Activated T-cell treated with anti-CD3 and anti-CD28 coated beads, Interleukin-2, amount 50 U/mL, for 24 hours (primary cell): Measurements from ENCODE around the gene SPECC1L.

Experiments used
- DNase-seq: peaks from one replicate; pipeline ENCODE4 v3.0.0-alpha.2; 2020
- H3K27ac Mint-ChIP-seq: 2 replicates; pipeline ENCODE4 v1.8.0; 2020; ENCODE audit warnings: mild to moderate bottlenecking, mixed read lengths
- H3K27me3 Mint-ChIP-seq: 2 replicates; pipeline ENCODE4 v1.8.0; 2020; ENCODE audit warnings: mixed read lengths
- H3K36me3 Mint-ChIP-seq: 2 replicates; pipeline ENCODE4 v1.8.0; 2020; ENCODE audit warnings: low read depth, mixed read lengths
- H3K4me1 Mint-ChIP-seq: 2 replicates; pipeline ENCODE4 v1.8.0; 2020; ENCODE audit warnings: low read depth, mixed read lengths
- H3K4me3 Mint-ChIP-seq: 2 replicates; pipeline ENCODE4 v1.8.0; 2020; ENCODE audit warnings: mild to moderate bottlenecking, moderate library complexity, mixed read lengths
- H3K9me3 Mint-ChIP-seq: 2 replicates; pipeline ENCODE4 v1.8.0; 2020; ENCODE audit warnings: mixed read lengths

Gene SPECC1L

DNA sequence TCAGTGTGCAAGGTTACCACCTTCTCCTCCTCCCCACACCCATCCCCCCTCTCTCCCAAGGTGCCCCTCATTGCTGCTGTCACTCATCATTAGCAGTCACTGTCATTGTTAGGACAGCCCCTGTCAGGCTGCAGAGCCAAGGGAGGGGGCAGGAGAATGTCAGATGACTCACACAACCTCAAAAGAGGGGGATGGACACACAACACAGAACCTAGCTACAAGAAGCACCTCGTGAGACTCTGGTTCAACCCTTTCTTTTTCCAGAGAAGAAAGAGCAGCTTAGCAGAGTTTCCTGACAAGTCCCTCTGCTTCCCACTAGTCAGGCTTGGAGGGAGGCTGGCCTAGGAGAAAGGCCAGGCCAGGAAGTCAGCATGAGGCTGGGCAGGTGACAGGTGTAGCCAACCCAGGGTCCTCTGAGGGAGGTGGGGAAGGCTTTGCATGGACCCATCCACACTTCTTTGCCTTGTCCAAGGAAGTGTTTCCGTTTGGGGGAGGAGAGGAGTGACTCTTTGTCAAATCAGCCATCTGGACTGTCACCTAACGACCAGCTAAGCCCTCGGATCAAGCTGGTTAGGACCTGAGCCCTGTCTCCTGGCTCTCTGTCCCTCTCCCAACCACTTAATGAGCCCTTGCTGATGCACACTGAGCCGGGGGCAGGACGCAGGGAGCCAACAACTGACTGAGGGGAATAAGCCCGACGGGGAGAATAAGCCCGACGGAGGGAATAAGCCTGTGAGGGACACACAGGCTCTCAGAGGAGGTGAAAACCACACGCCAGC is 175.0 kb downstream of the SPECC1L start:
- DNase-seq, result peak; percentile 46
- H3K4me3 Mint-ChIP-seq, result no peak overlapping the region
- H3K4me1 Mint-ChIP-seq, result peaks cover 49% of the 10 kb centered on the region
- peak overlapping the region; percentile 60 for H3K27ac Mint-ChIP-seq
- peaks cover 54% of the 10 kb centered on the region for H3K36me3 Mint-ChIP-seq
- no peaks in the 10 kb centered on the region for H3K9me3 Mint-ChIP-seq
- no peaks in the 10 kb centered on the region for H3K27me3 Mint-ChIP-seq

DNA sequence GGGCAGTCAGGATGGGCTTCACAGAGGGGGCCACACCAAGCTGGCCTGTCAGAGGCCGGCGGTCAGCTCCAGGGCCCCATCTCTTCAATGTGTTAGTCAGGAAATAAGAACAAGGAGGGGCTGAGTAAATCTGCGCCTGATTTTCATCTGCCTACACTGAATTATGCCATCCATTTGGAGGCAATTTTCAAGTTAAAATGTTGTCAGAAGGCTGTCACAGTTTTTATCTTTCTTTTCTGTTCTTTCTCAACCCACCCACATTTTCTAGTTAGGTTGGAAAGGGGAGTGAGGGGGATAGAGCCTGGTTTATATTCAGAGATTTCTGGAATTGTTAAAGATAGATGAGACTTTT is 175.6 kb downstream of the SPECC1L start:
- H3K27ac Mint-ChIP-seq, result peak overlapping the region; percentile 60
- no peak for DNase-seq
- peaks cover 49% of the 10 kb centered on the region for H3K36me3 Mint-ChIP-seq
- peaks cover 43% of the 10 kb centered on the region for H3K4me1 Mint-ChIP-seq
- no peak overlapping the region for H3K4me3 Mint-ChIP-seq
- H3K27me3 Mint-ChIP-seq, result no peaks in the 10 kb centered on the region
- no peaks in the 10 kb centered on the region for H3K9me3 Mint-ChIP-seq

DNA sequence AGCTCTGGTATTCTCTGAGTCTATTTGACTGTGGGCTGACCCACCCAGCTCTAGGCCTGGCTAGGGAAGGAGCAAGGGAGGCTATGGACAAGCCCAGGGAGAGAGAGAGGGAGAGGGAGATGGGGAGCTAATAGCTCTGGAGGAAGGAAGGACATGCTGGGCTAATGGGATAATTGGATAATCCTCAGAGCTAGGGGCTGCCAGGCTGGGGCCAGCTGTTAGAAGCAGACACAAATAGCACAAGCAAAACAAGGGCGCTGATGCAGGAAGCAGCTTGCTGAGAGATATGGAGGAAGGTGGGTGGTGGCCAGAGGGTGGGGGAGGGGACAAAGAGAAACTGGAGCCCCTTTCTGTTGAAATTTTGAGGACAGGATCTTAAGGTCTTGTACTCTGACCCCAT is 180.0 kb downstream of the SPECC1L start:
- H3K27ac Mint-ChIP-seq, result no peak overlapping the region
- H3K27me3 Mint-ChIP-seq, result no peaks in the 10 kb centered on the region
- no peak for DNase-seq
- no peaks in the 10 kb centered on the region for H3K9me3 Mint-ChIP-seq
- H3K36me3 Mint-ChIP-seq, result peaks cover 11% of the 10 kb centered on the region
- no peak overlapping the region for H3K4me3 Mint-ChIP-seq
- H3K4me1 Mint-ChIP-seq, result peaks cover 8% of the 10 kb centered on the region

DNA sequence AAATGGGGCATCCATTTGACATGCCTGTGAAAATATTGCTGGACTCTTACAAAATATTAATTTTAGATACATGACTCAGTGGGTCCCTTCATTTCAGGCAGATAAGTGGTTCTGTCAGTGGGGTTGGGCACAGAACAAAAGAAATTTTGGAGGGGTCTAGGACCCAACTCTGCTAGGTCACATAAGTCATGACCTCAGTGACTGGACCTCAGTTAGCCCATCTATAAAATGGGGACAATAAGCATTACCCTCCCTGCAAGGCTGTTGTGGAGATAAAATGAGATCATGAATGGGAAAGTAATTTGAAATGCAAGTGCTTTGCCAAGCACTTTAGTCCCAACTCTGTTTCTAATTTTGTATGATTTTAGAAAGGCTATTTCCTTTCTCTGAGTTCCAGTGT is 180.5 kb downstream of the SPECC1L start:
- Mint-ChIP-seq H3K27ac (no peak overlapping the region), H3K27me3 (no peaks in the 10 kb centered on the region), H3K4me1 (peaks cover 2% of the 10 kb centered on the region), H3K9me3 (no peaks in the 10 kb centered on the region), H3K36me3 (peaks cover 7% of the 10 kb centered on the region), H3K4me3 (no peak overlapping the region)
- DNase-seq, result no peak

DNA sequence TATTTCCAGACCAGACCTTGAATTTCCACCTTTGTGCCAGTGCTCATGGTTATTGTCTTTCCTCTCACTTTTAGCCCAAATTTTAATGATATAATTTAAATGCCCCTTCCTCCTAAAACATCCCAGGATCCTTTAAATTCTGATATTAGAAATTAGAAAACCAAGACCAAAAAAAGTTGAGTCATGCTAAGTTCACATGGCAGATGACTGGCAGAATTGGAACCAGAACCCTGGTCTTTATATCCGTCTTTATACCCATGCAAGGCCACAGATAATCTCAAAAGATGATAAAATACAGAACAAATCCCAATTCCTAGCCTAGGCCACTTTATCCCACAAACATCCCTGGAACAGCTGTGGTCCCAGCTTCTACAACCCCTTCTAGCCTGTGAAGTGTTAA is 183.2 kb downstream of the SPECC1L start:
- Mint-ChIP-seq H3K27me3 (no peaks in the 10 kb centered on the region), H3K4me3 (no peak overlapping the region), H3K9me3 (no peaks in the 10 kb centered on the region), H3K27ac (no peak overlapping the region), H3K4me1 (no peaks in the 10 kb centered on the region), H3K36me3 (no peaks in the 10 kb centered on the region)
- no peak for DNase-seq

DNA sequence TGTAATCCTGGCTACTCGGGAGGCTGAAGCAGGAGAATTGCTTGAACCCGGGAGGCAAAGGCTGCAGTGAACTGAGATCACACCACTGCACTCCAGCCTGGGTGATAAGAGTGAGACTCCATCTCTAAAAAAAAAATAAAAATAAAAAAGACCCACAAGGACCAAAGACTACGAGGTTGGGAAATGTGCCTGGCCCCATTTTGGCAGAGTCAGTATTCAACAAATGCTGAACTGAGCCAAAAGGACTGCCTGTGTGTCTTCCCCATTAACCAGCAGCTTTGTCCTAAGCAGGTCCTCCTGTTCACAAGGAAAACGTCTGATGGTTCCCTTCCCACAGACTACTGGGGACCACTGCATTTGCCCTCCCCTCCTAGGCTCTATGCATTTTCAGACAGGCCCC is 184.4 kb downstream of the SPECC1L start:
- Mint-ChIP-seq H3K9me3 (no peaks in the 10 kb centered on the region), H3K36me3 (no peaks in the 10 kb centered on the region), H3K4me1 (no peaks in the 10 kb centered on the region), H3K27ac (no peak overlapping the region), H3K4me3 (no peak overlapping the region), H3K27me3 (no peaks in the 10 kb centered on the region)
- DNase-seq, result no peak

DNA sequence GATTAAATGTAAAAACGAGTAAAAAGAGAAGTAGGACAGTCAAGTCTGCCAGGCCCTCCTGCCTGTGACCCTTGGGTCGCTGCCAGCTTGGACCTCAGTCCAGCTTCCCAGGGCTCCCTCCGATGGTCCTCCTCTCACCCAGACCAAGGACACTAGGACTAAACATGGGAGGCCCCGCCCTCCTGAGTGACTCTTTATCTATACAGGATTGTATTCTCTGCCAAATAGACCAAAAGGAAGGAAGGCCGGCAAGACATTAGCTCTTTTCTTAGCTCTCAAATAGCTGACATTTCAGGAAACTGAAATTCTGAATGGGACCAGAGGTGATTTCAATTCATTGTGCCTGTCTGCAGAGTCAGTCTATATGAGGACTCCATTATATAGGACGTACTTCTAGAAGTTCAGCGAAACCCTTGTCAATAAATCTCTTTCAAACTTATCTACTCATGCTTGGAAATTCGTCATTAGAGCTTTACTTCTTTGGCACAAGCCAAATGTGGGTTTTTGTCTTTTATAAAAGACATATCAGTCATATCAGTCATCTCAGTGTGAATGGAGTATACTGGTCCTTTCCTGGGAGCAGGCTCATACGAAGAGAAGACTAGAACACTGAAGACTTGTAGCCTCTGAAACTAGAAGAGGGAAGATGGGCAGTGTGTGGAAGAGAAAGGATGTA is 185.3 kb downstream of the SPECC1L start:
- Mint-ChIP-seq H3K27ac (no peak overlapping the region), H3K27me3 (no peaks in the 10 kb centered on the region), H3K4me1 (peaks cover 5% of the 10 kb centered on the region), H3K9me3 (no peaks in the 10 kb centered on the region), H3K4me3 (no peak overlapping the region), H3K36me3 (no peaks in the 10 kb centered on the region)
- DNase-seq, result no peak

DNA sequence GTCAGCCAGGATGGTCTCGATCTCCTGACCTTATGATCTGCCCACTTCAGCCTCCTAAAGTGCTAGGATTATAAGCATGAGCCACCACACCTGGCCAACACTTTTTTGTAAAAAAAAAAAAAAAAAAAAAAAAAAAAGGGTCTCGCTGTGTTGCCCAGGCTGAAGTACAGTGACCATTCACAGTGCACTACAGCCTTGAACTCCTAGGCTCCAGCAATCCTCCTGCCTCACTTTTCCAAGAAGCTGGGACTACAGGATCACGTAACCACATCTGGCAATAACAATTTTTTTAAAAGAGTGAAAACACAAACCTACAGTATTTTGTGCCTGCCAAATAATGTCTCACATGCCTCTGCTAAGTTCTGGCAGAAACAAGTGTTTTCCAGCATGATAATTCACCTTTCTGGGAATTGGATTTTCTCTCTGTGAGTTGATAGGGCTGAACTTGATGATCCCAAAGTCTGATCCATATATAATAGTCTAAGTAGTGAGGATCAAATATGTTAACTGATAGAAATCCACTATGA is 187.3 kb downstream of the SPECC1L start:
- DNase-seq, result no peak
- Mint-ChIP-seq H3K27me3 (no peaks in the 10 kb centered on the region), H3K27ac (no peak overlapping the region)

DNA sequence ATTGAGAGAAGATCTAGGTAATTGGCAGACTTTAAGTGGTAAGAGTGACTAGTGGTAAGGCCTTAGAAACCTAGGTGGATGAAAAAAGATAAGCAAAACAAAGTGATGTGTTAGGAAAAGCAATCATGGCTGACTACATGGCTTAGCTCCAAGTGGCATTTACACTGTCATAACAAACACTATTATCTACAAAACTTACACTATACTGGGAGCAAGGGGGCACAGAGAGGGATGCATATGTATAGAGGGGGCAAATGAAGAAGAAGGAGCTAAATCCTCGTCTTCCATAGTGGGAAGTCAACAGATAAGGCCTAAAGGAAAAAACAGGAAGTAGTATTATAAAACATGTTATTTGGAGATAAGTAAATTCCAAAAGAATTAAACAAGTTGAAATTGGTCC is 189.3 kb downstream of the SPECC1L start:
- DNase-seq, result no peak
- Mint-ChIP-seq H3K27me3 (no peaks in the 10 kb centered on the region), H3K27ac (no peak overlapping the region), H3K4me3 (no peak overlapping the region), H3K4me1 (peaks cover 7% of the 10 kb centered on the region), H3K36me3 (no peaks in the 10 kb centered on the region), H3K9me3 (no peaks in the 10 kb centered on the region)

More for the DNA sequence above, 187.3 kb downstream of the SPECC1L start:
- no peaks in the 10 kb centered on the region for H3K36me3 Mint-ChIP-seq
- peaks cover 7% of the 10 kb centered on the region for H3K4me1 Mint-ChIP-seq
- H3K9me3 Mint-ChIP-seq, result no peaks in the 10 kb centered on the region
- H3K4me3 Mint-ChIP-seq, result no peak overlapping the region

DNA sequence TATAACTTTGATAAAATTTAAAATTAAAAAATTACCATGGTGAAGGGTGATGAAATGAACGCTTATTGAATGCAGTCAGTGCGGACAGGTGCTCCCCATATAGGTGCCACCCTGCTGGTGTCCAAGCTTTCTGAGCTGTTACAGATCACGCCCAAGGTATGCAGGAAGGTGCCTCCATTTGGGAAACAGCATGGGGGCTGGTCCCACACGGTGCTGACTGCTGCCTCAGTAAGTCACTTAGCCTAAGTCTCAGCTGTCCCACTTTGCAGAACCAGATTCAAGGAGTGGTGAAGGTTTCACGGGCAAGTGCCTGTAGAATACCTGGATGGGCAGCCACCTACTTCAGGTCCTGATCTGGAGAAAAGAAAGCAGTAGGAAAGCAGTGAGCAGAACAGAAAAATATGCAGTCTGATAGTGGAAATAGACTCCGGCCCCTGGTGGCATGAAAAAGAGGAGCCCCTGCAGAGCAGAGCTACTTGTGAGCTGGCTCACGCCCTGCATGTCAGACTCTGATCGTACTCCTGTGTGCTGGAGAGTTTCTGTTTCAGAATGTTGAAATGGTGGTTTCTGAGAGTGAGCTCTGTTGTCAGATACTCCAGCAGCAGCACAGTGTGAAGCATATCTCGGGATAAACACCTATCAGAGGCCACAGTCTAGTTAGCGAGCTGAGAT is 189.9 kb downstream of the SPECC1L start:
- DNase-seq, result no peak
- Mint-ChIP-seq H3K4me3 (no peak overlapping the region), H3K27ac (no peak overlapping the region), H3K36me3 (no peaks in the 10 kb centered on the region), H3K9me3 (no peaks in the 10 kb centered on the region), H3K27me3 (no peaks in the 10 kb centered on the region), H3K4me1 (peaks cover 12% of the 10 kb centered on the region)

DNA sequence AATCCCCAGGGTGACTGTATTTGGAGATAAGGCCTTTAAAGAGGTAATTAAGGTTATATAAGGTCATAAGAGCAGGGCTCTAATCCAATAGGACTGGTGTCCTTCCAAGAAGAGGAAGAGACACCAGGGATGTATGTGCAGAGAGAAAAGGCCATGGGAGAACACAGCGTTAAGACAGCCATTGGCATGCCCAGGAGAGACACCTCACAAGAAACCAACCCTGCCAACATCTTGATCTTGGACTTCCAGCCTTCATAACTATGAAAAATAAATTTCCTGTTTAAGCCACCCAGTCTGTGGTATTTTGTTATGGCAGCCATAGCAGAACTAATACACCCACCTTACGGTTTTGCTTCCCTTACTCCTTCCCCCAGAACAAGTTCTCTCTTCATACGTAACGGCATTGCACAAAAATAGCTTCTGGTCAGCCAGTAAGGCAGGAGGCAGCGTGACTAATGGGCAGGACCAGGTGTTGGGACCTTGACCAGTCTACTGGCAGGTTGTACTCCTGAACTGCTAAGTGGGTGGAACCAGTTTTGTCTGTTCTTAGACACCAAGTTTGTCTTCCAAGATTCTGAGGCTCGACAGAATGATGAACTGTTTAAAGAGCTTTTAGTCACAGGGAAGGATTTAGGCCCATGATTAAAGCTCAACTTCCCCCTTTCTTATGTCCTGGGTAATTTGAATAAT is 192.6 kb downstream of the SPECC1L start:
- Mint-ChIP-seq H3K27me3 (no peaks in the 10 kb centered on the region), H3K4me3 (no peak overlapping the region), H3K4me1 (peaks cover 23% of the 10 kb centered on the region), H3K36me3 (no peaks in the 10 kb centered on the region), H3K9me3 (no peaks in the 10 kb centered on the region), H3K27ac (no peak overlapping the region)
- DNase-seq, result no peak

DNA sequence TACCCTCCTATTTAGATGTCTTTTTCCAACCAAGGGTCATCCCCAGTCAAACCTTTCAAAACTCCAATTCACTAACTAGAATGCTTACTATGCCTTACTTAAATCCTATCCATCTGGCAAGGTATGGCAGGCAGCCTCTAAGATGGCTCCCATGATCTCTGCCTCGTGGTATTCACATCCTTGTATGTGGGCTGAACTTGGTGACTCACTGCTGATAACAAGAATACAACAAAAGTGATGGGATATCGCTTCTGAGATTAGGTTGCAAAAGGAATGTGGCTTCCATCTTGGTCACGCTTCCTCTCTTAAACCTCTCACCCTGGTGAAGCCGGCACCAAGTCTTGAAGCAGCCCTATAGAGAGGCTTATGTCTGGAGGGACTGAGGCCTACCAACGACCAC is 194.9 kb downstream of the SPECC1L start:
- H3K4me3 Mint-ChIP-seq, result no peak overlapping the region
- H3K27me3 Mint-ChIP-seq, result no peaks in the 10 kb centered on the region
- peak overlapping the region; percentile 15 for H3K27ac Mint-ChIP-seq
- no peaks in the 10 kb centered on the region for H3K36me3 Mint-ChIP-seq
- H3K9me3 Mint-ChIP-seq, result no peaks in the 10 kb centered on the region
- DNase-seq, result no peak
- H3K4me1 Mint-ChIP-seq, result peaks cover 21% of the 10 kb centered on the region

DNA sequence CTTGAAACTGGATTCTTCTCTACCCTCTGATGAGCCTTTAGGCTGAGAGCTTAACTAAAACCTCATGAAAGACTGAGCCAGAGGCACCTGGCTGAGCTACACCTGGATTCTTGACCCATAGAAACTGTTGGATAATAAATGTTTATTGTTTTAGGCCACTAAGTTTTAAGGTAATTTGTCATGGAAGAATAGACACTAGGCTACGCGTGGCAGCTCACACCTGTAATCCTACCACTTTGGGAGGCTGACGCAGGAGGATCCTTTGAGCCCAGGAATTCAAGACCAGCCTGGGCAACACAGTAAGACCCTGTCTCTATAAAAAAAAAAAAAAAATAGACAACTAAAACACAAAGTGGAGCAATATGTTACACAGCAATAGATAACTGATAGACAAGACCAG is 195.3 kb downstream of the SPECC1L start:
- Mint-ChIP-seq H3K36me3 (no peaks in the 10 kb centered on the region), H3K27ac (no peak overlapping the region), H3K4me1 (peaks cover 17% of the 10 kb centered on the region), H3K9me3 (no peaks in the 10 kb centered on the region), H3K27me3 (no peaks in the 10 kb centered on the region), H3K4me3 (no peak overlapping the region)
- no peak for DNase-seq

DNA sequence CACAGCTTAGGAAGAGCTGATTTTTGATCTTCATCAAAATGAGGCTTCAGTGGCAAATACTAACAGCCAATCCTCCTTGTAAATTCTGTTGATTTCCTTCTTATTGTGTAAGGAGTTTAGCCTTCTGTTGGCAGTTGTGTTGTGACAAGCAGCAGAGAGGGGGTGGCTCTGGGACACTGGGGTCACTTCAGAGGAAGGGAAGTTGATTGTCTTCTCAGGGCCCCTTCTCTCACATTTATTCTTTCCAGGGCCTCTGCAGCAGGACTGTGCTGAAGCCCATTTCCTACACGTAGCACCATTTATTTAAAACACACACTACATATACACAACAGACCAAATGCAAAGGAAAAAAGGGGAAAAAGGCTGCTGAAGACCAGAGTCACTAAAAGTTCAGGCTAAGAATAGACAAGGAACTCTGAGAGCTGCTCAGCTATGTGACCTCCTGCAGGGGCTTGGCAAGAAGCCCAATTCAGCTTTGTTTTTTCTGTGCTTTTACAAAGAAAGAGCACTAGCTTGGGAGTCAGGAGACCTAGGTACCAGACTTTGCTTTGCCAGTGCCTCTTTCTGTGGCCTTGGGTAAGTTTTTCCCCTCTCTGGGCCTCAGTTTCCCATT is 196.2 kb downstream of the SPECC1L start:
- H3K36me3 Mint-ChIP-seq, result no peaks in the 10 kb centered on the region
- H3K4me1 Mint-ChIP-seq, result peaks cover 15% of the 10 kb centered on the region
- H3K4me3 Mint-ChIP-seq, result no peak overlapping the region
- H3K9me3 Mint-ChIP-seq, result no peaks in the 10 kb centered on the region
- no peak for DNase-seq
- no peak overlapping the region for H3K27ac Mint-ChIP-seq
- H3K27me3 Mint-ChIP-seq, result no peaks in the 10 kb centered on the region
